ENCODE measurements around the gene SEMA6D. TPM values are rescaled to one million over a fixed set of nuclear protein-coding genes. Genes with fewer than 3 reads are reported as not detected.
A peak's percentile ranks its signal among the peaks of the same experiment; 100 is the strongest.

The SEMA6D gene
- total and polyA plus RNA-seq, 10 of the 15 experiments (the other 5 are each of a cell fraction or from before 2014, with no cell fraction given) = 0.01 to 0.52 (median 0.09) TPM; not detected in 6

DNA sequence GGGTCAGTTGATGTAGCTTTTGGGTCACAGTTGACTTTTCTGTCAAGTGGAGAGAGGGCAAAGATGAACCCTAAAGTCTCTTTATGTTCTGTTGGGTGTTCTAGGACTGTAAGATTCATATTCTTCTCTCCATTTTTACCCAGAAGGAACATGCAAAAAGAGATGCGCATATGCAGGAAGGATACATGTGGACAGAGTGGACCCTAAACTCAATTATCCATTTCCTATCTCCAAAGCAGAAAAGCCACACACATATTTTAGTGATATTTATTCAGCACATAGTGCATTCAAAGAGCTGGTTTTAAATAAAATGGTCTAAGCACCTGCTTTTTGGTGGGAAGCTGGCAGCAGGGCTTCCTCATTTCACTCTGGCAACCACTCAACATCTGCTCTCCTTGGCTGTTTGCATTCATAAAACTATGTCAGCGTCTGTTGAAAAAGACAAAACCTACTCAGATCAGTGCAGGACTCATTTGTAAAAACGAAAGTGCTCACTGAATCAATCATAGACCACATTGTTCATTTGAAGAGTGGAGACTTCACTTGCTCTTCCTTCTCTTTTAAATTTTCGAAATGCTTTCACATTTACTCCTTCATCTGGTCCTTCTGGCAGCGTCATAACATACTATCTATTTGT lies 96.6 kb downstream of the SEMA6D start:
- 11% methylated on average over 5 of the region's 5 CpGs for WGBS (ENCODE audit: insufficient coverage, insufficient replicate concordance, low lambda C conversion rate, missing lambda C conversion rate)
- peak; percentile 92 for ATAC-seq
- peaks cover 19% of the 10 kb centered on the region for H3K4me1 ChIP-seq (ENCODE audit: control insufficient read depth, insufficient read depth, low read length)
- in situ Hi-C loops (cut with MboI) = no loop called here
- no peaks in the 10 kb centered on the region for H3K36me3 ChIP-seq (ENCODE audit: control insufficient read depth in 2 of 2, insufficient read depth in 2 of 2, low read length in 1 of 2)
- ChIA-PET CTCF (interaction anchor here (0.7 kb wide), 1 partner anchor 174 kb away, joined by 3 read pairs; no protein-coding TSS in a partner anchor), POLR2A (interaction anchor here (0.6 kb wide), 1 partner anchor 1608 kb away, joined by 3 read pairs; no protein-coding TSS in a partner anchor), SMC1A (ENCODE audit: uncharacterized antibody, unreplicated experiment) (interaction anchor here (1.0 to 1.2 kb wide), 2 partner anchors 10 to 17 kb away, joined by 3 read pairs; no protein-coding TSS in a partner anchor), RAD21 (ENCODE audit: unreplicated experiment) (no interaction called here)
- H3K9ac ChIP-seq (ENCODE audit: control insufficient read depth, insufficient read depth, low read length) = no peak overlapping the region
- no peak overlapping the region for H2AFZ ChIP-seq (ENCODE audit: control insufficient read depth, low read depth, low read length)
- no peaks in the 10 kb centered on the region for H3K79me2 ChIP-seq (ENCODE audit: control insufficient read depth, insufficient read depth, low read length)
- H3K4me3 ChIP-seq = no peak overlapping the region
- H3K27ac ChIP-seq (ENCODE audit: control insufficient read depth, insufficient read depth) = no peak overlapping the region
- intact Hi-C loops (cut with micrococcal nuclease; ENCODE audit: unreplicated experiment) = loop anchor here (5.0 kb wide), 2 partner anchors 48 to 148 kb away; no protein-coding TSS in a partner anchor
- H4K20me1 ChIP-seq (ENCODE audit: control insufficient read depth, insufficient read depth) = no peaks in the 10 kb centered on the region
- 0 out of 2 replicates have a peak overlapping the region, but pooled peaks have one; percentile 34 for H3K4me2 ChIP-seq (ENCODE audit: control insufficient read depth, insufficient read depth)
- peak; percentile 68 for DNase-seq (ENCODE audit: low read depth, low spot score)
- H3K9me3 ChIP-seq (replicated peaks; ENCODE audit: control insufficient read depth, insufficient read depth, low read length) = no peaks in the 10 kb centered on the region; the same call in 2 of the 3 replicates
- H3K27me3 ChIP-seq (replicated peaks in 1 of 2; ENCODE audit: control insufficient read depth in 2 of 2, insufficient read depth in 2 of 2, low read length in 1 of 2) = no peaks in the 10 kb centered on the region
- BruUV-seq (replicated peaks) = no TSS peak
- FAIRE-seq = peak; percentile 64
- peak in 1 of 2 experiments; percentile 37; a peak in 2 of 4 replicates for TF ChIP-seq IKZF2 (IDR thresholded peaks at IDR 0.05)
- TF ChIP-seq PAX8 (IDR thresholded peaks at IDR 0.05) = no peak
- peak; percentile 83 for TF ChIP-seq BCL3 (IDR thresholded peaks at IDR 0.05; ENCODE audit: borderline replicate concordance, insufficient read depth, low read depth, low read length, poor library complexity, severe bottlenecking)
- TF ChIP-seq, protein P1, sequence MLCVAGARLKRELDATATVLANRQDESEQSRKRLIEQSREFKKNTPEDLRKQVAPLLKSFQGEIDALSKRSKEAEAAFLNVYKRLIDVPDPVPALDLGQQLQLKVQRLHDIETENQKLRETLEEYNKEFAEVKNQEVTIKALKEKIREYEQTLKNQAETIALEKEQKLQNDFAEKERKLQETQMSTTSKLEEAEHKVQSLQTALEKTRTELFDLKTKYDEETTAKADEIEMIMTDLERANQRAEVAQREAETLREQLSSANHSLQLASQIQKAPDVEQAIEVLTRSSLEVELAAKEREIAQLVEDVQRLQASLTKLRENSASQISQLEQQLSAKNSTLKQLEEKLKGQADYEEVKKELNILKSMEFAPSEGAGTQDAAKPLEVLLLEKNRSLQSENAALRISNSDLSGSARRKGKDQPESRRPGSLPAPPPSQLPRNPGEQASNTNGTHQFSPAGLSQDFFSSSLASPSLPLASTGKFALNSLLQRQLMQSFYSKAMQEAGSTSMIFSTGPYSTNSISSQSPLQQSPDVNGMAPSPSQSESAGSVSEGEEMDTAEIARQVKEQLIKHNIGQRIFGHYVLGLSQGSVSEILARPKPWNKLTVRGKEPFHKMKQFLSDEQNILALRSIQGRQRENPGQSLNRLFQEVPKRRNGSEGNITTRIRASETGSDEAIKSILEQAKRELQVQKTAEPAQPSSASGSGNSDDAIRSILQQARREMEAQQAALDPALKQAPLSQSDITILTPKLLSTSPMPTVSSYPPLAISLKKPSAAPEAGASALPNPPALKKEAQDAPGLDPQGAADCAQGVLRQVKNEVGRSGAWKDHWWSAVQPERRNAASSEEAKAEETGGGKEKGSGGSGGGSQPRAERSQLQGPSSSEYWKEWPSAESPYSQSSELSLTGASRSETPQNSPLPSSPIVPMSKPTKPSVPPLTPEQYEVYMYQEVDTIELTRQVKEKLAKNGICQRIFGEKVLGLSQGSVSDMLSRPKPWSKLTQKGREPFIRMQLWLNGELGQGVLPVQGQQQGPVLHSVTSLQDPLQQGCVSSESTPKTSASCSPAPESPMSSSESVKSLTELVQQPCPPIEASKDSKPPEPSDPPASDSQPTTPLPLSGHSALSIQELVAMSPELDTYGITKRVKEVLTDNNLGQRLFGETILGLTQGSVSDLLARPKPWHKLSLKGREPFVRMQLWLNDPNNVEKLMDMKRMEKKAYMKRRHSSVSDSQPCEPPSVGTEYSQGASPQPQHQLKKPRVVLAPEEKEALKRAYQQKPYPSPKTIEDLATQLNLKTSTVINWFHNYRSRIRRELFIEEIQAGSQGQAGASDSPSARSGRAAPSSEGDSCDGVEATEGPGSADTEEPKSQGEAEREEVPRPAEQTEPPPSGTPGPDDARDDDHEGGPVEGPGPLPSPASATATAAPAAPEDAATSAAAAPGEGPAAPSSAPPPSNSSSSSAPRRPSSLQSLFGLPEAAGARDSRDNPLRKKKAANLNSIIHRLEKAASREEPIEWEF (IDR thresholded peaks at IDR 0.05; ENCODE audit: insufficient replicate concordance, low read depth, low read length) = no peak
- no peak for TF ChIP-seq YBX1 (IDR thresholded peaks at IDR 0.05)
- peak; percentile 96 for TF ChIP-seq NFIC (IDR thresholded peaks at IDR 0.05; ENCODE audit: low read depth, low read length)
- peak; percentile 94; the same call in 1 of the 2 replicates for TF ChIP-seq MTA3 (IDR thresholded peaks at IDR 0.05; ENCODE audit: borderline replicate concordance, low read length)
- peak in 1 of 2 experiments; percentile 90; a peak in 2 of 4 replicates for TF ChIP-seq ETV6 (conservative IDR thresholded peaks at IDR 0.05 in 1 of 2, IDR thresholded peaks at IDR 0.05 in 1 of 2; ENCODE audit: borderline replicate concordance in 1 of 2, low read depth in 1 of 2)
- no peak for TF ChIP-seq EZH2 (IDR thresholded peaks at IDR 0.05; ENCODE audit: borderline replicate concordance, control insufficient read depth, low read depth, low read length)
- no peak for TF ChIP-seq HDAC2 (IDR thresholded peaks at IDR 0.05)
- TF ChIP-seq, protein P2, sequence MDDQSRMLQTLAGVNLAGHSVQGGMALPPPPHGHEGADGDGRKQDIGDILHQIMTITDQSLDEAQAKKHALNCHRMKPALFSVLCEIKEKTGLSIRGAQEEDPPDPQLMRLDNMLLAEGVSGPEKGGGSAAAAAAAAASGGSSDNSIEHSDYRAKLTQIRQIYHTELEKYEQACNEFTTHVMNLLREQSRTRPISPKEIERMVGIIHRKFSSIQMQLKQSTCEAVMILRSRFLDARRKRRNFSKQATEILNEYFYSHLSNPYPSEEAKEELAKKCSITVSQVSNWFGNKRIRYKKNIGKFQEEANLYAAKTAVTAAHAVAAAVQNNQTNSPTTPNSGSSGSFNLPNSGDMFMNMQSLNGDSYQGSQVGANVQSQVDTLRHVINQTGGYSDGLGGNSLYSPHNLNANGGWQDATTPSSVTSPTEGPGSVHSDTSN (IDR thresholded peaks at IDR 0.05; ENCODE audit: insufficient replicate concordance, low read depth, low read length) = no peak
- no peak for TF ChIP-seq ZZZ3 (IDR thresholded peaks at IDR 0.05; ENCODE audit: control insufficient read depth, insufficient read length, low read depth)
- no peak; the same call in 1 of the 2 replicates for TF ChIP-seq GATAD2B (conservative IDR thresholded peaks at IDR 0.05; ENCODE audit: low read depth)
